Hippocampal formation (tissue), 2 donors: Measurements from ENCODE around the gene CDYL.

Experiments used
- DNase-seq, 2 donors: peaks; one replicate each; lab custom pipeline; 2025; lab: John Stamatoyannopoulos, UW

The CDYL gene

DNA sequence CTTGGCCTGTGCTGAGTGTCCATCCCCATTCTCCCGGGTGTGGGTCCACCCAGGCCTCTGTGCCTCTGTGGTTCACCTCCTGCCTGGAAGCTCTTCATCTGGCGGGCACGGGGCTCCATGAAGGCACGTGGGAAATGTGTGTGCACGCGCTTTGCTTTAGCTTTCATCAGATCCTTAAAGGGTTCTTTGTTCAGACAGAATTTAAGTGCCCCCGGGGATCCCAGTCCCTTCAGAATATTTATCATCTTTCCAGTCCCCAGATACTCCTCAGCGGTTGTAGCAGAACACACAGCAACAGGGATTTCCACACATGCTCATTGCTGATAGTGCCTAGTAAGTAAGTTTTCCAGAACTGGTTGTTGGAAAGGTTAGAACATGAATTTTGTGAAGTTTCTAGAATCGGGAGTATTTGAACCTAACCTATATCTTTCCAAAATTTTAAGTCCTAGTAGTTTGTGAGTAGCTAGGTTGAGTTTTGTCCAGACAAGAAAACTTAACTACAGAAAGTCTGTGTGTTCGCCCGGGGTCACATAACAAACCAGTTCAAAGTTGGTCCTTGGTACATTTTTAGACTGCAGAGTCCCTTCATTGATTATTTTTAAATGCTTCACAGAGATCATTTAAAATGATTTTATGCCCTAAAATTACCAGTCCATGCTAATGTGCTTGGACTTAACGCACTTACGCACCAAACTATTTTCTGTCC, 159.9 kb downstream of the CDYL start:
- DNase-seq: no peak

- DNase-seq: peak in 1 of 2 donors; percentile 67
Observed at GRCh38 chr6:4936681-4937041, 160.5 kb downstream of the CDYL start.

DNA sequence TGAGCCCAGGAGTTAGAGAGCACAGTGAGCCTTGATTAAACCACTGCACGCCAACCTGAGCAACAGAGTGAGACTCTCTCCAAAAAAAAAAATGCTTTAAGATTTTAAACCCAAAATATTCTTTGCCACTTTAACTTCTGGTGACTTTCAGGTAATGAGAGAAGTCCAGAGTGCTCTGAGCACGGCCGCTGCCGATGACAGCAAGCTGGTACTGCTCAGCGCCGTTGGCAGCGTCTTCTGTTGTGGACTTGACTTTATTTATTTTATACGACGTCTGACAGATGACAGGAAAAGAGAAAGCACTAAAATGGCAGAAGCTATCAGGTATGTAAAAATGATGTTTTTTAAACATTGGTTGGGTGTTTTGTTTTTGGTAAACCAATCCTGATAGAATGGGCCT, 161.2 kb downstream of the CDYL start:
- DNase-seq: no peak

- no peak for DNase-seq
Observed at GRCh38 chr6:4939241-4939640, 163.0 kb downstream of the CDYL start.

DNA sequence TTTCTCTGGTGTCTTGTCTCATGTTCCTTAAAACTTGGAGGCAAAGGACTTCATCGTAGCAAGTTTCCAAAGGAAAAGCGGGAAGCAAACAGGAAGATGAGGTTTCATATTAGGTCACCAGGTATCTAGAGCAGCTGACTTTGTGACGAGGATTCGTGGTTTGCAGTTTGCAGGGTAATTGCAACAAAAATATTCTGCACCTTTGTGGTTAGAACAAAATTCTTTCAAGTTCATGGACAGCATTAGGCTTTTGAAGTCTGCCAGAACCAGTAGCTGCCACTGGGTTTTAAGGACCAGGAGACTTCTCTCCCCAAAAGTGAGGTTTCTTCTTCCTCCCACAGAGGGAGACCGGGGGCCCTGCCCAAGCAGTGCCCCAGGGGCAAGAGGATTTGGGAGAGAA, 164.2 kb downstream of the CDYL start:
- no peak for DNase-seq

- no peak for DNase-seq
Observed at GRCh38 chr6:4941782-4942672, 165.8 kb downstream of the CDYL start.

DNA sequence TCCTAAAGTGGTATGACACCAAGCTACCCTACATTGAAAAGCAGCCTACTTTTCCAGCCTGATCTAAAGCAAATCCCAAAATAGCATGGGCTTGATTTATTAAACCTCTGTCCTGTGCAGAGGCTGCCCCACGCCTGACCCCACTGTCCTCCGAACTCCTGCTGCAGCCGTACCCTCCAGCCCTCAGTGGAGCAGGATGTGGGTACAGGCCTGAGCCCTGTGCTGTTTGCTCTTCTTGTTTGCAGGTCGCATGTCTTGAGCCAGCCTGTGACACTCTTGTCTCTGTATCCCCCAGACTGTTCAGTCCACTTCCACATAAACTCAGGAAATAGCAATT, 166.4 kb downstream of the CDYL start:
- DNase-seq: no peak

GRCh38 chr6:4943716-4944115, 167.5 kb downstream of the CDYL start:
- no peak for DNase-seq

DNA sequence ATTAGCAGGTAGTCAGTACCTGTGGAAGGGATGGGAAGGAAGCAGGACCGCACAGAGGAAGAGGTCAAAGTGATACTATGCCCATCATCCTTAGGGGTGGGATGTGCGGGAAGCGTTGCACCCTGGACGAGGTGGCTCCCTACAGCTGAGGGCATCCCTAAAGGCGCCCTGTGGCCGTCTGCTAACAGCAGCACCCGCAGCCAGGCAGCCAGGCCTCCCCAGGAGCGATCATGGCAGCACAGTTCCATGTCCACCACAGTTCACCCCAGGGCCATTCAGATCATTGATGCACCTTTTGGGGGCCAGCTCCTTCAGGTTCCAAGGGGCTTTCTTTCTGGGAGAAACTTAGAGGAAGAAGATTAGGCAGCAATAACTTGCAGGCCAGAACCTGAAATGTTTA, 168.1 kb downstream of the CDYL start:
- DNase-seq: no peak

GRCh38 chr6:4946521-4946920, 170.3 kb downstream of the CDYL start:
- no peak for DNase-seq

- no peak for DNase-seq
Observed at GRCh38 chr6:4947716-4948115, 171.5 kb downstream of the CDYL start.

- no peak for DNase-seq
Observed at GRCh38 chr6:4948781-4949450, 172.7 kb downstream of the CDYL start.

- no peak for DNase-seq
Observed at GRCh38 chr6:4950076-4950475, 173.9 kb downstream of the CDYL start.

DNA sequence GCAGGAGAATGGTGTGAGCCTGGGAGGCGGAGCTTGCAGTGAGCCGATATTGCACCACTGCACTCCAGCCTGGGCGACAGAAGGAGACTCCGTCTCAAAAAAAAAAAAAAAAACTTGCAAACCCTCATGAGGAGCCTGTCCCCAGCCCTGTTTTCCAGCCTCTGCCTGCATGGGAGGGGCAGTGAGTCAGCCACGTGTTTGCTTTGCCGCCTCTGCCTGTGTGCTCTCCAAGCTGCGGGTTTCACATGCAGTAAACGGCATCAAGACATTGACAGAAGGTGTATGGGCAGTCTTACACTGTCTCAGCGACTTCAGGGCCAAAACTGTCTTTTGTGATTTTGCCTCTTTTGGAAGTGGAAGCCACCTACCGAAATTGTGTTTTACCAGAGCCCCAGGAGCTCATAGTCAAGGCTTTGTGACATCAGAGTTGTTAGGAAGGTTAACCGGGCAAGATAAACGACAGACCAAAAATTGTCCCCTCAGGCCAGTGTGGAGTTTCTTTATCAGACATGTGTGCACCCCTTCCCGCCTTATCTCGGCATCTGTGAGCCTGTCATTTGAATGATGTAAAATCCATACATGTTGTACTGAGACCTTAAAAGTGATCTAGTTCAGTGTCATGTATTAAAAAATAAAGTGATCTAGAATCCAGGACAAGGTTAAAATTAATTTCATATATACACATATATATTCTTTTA, 174.8 kb downstream of the CDYL start:
- DNase-seq: no peak

DNA sequence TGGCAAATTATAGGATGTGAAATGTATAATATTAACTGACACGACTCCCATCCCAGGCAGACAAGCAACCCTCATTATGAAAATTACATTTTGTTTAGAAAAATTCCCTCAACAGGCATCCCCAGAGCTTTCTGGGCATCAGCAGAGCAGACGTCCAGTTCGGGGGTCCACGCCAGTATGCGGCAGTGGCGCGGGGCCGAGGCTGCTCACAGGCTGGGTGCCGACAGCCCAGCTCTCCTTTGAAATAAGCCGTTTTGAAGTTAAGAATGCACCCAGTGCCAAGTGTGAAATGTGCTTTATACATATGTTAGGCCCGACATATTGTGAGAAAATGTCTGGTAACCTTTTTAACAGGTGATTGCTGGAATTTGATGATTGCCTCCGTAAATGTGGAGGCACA, 177.2 kb downstream of the CDYL start:
- DNase-seq: no peak

- DNase-seq: no peak
Observed at GRCh38 chr6:4956625-4957024, 180.4 kb downstream of the CDYL start.

DNA sequence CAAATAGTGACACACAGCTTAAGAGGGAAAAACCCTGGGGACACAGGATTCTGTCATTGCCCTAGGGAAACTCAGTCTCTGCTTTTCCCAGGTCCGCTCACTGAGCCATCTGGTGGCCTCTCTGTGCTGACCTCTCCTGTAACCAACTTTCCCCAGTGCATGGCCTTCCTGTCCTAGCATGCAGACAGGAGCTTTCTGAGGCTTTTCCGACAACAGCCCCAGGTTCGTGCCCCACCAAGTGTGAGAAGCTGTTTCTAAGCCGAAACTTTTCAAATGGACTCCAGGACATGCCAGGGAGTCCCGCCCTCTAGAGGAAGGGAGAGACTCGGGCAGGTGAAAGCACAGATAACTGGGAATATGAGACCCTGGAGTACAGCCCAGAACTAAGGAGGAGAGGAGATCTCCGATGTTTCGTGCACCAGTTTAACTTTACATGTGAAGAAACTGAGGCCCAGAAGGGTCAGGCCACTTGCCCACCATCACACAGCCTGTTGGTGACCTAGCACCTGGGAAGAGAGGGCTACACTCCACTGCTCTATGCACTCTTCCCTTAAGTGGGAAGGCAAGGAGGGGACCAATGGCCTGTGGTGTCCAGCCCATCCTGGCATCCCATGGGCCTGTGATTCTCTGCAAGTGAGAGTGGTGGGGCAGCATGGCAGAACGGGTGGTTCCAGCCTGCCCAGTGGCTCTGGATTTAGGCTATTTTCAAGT, 181.5 kb downstream of the CDYL start:
- no peak for DNase-seq

DNA sequence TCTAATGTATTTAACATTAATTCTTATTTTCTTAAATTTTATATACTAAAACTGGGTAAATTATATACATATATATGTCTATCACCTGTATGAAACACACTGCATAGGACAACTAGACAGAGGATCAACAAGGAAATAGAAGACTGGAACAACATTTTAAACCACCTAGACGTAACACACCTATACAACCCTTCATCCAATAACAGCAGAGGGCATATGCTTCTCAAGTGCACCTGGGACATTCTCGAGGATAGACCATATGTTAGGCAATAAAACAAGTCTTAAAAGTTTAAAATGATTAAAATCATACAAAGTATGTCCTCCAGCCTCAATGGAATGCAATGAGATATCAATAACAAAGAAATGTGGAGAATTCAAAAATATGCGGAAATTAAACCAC, 182.4 kb downstream of the CDYL start:
- DNase-seq: no peak

GRCh38 chr6:4961322-4962168, 185.3 kb downstream of the CDYL start:
- DNase-seq: no peak

GRCh38 chr6:4962905-4963304, 186.7 kb downstream of the CDYL start:
- DNase-seq: no peak
